DMS79 treated with DMSO at 0.1 percent for 48 hours (cell line): Measurements from ENCODE around the gene ATP8A2.

Experiments used
- DNase-seq: peaks from one replicate; lab custom pipeline; 2025; lab: John Stamatoyannopoulos, UW

ATP8A2 gene

GRCh38 chr13:25630329-25630900 is 258.6 kb downstream of the ATP8A2 start:
- peak; percentile 85 for DNase-seq

DNA sequence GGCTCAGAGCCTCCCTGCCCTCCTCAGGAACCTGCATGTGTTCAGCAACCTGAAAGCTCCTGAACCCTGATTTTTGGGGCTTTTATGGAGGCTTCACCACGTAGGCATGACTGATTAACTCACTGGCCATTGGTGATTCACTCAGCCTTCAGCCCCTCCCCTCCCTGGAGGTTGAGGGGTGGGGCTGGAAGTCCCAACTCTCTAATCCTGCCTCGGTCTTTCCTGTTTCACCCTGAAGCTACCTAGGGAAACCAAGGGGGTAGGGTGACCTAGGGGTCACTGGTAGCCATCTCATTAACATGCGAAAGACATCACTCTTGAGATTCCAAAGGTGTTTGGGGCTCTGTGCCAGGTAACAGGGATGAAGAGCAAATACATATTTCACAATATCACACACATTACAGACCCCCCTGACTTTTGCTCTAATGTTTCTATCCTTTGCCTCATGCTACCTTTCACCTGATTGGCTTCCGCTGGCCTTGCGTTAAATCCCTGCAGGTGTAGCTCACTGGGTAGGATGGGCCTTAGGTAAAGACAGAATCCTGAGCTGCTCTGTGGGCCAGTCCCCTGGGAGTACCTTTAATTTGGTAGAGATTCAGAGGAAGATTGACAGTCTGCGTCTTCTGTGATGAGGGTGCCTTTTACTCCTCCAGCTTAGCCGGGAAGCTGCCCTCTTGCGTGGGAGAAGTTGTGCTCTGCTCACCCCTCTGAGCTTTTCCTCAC is 260.6 kb downstream of the ATP8A2 start:
- no peak for DNase-seq

DNA sequence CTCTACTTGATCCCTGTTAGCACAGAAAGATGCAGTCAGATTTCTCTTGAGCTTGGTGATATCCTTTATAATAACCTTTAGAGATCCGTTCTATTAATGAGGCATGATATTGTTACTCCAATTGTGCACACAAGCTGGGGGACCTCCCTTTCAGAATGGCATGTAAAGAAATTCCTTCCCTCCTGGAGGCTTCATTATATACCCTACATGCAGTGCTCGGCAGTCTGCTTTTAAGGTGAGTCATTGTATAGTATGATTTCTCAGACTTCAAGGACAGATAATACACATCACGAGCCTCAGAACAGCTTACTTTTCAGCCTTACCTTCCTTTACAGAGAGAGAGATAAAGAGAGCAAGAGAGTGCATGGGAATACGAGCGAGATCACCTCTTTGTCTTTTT is 261.3 kb downstream of the ATP8A2 start:
- no peak for DNase-seq

GRCh38 chr13:25645681-25646080 is 273.9 kb downstream of the ATP8A2 start:
- no peak for DNase-seq

- no peak for DNase-seq
These were observed 277.3 kb downstream of the ATP8A2 start for GRCh38 chr13:25649001-25649633.

DNA sequence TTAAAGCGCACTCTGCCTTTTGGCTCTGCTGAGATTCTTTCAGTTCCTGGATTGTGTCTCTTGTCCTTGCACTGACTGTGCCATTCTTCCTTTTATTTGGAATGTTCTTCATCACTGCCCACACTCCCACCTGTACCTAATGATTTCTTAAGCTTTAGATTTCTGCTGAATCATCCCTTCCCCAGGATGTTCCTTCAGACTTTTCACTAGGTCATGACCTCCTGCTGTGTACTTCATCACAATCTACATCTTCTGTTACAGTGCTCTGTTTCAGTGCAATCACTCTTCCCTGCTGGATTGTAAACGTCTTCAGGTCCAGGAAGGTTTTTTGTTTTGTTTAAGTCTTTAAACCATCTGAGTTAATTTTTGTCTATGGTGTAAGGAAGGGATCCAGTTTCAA is 281.0 kb downstream of the ATP8A2 start:
- no peak for DNase-seq

DNA sequence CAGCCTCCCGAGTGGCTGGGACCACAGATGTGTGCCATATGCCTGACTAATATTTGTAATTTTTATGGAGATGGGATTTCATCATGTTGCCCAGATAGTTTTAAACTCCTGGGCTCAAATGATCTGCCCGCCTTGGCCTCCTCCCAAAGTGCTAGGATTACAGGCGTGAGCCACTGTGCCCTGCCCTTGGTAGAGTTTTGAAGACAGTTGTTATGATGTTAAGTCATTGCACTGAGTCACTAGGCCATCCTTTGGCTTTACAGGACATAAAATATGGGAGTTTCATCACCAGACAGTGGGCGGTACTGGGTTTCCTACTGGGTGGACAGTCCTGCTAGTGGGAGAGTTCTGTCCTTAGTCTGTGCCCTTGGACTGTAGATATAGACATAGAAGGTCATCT is 282.5 kb downstream of the ATP8A2 start:
- no peak for DNase-seq

DNA sequence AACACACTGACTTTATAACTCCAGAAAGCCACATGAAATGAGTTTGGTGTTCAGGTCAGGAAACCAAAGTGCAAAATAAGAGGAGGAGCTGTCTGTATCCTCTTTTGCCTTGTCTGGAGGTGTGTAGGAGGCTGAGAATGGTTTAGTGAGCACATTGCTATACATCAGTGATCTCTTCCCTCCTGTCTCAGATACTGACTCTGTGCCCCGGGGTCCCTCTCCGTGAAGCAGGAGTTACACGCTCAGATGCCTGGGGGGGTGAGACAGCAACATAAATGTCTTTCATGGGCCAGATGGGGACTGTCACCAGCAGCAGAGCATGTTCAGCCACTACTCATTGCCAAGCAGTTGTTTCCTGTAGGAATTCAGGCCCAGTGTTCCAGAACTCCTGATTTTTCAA is 285.4 kb downstream of the ATP8A2 start:
- DNase-seq: no peak

GRCh38 chr13:25659091-25659795 is 287.5 kb downstream of the ATP8A2 start:
- peak; percentile 65 for DNase-seq

- no peak for DNase-seq
These were observed 289.2 kb downstream of the ATP8A2 start for GRCh38 chr13:25660996-25661395.

DNA sequence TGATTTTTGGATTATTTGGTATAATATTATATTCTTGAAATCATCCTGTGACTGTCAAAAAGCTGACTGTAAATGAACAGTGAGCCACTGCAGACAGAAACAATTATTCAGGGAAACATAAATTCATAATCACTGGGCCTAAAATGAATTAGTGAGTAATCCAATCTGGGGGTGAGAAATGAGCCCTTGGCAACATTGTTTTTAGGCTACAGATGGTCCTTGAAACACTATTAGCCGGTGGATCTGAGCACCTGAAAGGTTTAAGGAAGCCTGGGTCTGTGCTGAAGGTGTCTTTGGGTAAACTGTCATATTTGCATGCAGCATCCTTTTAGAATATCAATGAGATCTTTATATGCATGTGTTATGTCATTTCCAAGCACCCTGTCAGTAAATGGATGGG is 290.7 kb downstream of the ATP8A2 start:
- DNase-seq: no peak

GRCh38 chr13:25668345-25668744 is 296.6 kb downstream of the ATP8A2 start:
- no peak for DNase-seq

DNA sequence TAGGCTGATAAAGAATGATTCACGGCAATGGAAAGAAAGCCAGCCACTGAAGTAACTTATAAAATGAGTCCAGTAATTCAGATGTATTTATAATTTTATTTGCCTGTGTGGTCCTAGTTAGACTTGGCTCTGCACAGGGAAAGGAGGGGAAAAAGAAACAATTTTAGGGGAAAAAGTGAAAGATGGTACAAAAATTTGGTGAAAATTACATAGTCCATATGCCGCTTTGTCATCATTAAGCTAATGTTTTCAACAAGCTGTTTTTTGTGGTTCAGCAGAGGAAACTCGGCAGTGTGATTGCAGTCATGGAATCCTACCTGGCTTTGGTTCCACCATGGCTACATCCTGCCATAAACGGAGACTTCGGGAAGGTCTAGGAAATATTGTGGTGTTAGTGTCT is 301.9 kb downstream of the ATP8A2 start:
- DNase-seq: no peak

- DNase-seq: no peak
These were observed 302.6 kb downstream of the ATP8A2 start for GRCh38 chr13:25674371-25674770.

- DNase-seq: no peak
These were observed 303.3 kb downstream of the ATP8A2 start for GRCh38 chr13:25675060-25675459.

DNA sequence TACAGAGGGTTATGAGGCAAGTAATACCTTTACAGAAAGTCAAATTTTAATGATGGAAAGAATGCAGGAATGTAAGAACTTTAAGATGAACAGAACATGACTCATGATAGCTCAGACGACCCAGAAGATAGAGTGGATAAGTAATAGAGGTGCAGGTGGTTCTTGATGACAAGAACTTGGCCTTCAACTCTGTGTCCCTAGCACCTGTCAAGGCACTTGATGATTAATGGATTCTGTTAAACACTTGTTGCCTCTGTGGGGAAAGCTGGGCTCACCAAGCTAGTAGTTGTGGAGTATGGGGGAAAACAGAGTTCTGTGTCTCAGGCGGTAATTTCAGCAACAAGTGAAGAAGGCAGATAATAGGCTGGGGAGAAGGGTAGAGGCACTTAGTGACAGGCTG is 306.2 kb downstream of the ATP8A2 start:
- DNase-seq: no peak

- DNase-seq: no peak
These were observed 306.6 kb downstream of the ATP8A2 start for GRCh38 chr13:25678398-25678797.

- DNase-seq: no peak
These were observed 307.4 kb downstream of the ATP8A2 start for GRCh38 chr13:25679159-25679558.

- no peak for DNase-seq
These were observed 308.2 kb downstream of the ATP8A2 start for GRCh38 chr13:25679936-25680335.

GRCh38 chr13:25682276-25682675 is 310.5 kb downstream of the ATP8A2 start:
- DNase-seq: no peak

GRCh38 chr13:25683056-25683455 is 311.3 kb downstream of the ATP8A2 start:
- no peak for DNase-seq

DNA sequence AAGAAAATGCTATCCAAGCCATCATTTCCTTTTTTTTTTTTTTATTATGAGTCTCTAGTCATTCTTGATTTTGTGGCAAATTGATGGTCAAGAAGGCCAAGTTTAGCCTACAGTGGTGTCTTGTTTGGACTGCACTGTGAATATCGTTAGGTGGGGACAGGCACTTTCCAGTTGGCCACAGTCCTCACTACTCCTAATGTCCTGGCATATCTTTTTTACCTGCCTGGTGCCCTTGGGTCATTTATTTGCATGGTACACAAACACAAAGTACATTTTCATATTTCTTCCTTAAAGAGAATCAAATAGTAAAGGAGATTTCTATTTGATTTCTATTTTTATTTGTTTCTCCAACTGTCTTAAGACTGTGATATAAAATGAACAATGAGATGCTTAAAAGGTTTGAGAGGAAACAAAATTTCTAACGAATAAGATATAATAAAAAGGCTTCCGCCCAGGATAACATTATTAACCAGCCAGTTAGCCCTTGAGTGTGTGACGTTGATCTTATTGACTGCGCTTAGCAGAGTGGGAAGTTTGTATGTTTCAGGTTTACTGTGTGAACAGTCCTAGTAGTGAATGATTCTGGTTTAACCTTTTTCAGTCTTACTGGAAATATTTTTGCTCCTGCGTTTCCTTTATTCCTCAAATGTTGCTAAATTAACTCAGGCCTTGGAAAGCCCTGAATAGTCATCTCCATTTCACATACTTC is 312.0 kb downstream of the ATP8A2 start:
- DNase-seq: no peak
